Measurements from ENCODE around the gene TRIM17.
A peak's percentile ranks its signal among the peaks of the same experiment; 100 is the strongest.

Gene TRIM17, protein sequence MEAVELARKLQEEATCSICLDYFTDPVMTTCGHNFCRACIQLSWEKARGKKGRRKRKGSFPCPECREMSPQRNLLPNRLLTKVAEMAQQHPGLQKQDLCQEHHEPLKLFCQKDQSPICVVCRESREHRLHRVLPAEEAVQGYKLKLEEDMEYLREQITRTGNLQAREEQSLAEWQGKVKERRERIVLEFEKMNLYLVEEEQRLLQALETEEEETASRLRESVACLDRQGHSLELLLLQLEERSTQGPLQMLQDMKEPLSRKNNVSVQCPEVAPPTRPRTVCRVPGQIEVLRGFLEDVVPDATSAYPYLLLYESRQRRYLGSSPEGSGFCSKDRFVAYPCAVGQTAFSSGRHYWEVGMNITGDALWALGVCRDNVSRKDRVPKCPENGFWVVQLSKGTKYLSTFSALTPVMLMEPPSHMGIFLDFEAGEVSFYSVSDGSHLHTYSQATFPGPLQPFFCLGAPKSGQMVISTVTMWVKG

DNA sequence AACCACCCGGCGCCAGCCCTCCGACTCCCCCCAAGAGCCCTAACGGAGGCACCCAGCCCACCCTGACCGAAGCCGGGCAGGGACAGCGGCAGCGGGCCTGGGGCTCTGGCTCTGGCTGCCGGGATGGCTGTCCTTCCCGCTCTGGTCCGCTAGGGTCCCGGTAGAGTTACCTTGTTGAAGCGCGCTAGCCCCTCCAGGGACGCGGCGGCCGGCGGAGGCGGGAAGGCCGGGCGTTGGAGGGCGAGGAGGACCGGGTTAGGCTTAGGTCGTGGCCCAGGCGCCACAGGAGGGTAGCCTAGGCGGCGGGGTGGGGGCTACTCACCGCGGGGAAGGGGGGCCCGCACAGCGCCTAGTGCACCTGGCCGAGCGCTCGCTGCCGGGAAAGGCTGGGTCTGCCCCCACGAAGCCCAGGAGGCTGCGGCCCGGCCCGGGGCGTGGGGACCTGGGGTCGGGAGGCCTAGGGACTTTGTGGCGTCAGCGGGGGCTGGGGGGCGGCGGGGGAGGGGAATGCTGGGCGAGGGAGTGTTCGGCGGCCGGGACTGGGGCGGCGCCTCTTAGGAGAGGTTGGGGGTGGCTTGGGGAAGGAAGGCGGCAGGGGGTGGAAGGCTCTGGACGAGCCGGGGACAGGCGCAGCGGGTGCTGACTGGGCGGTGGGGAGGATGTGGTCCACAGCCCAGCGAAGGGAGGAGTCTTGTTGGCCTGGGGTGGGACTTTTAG is at the start of gene TRIM17:
TRIM17 (minus strand) TSS at position 645 of the 717 bp plus-strand sequence. CDS start 1,789 bp downstream, outside the sequence.
- DNase-seq (ENCODE audit: low spot score) = no peak

DNA sequence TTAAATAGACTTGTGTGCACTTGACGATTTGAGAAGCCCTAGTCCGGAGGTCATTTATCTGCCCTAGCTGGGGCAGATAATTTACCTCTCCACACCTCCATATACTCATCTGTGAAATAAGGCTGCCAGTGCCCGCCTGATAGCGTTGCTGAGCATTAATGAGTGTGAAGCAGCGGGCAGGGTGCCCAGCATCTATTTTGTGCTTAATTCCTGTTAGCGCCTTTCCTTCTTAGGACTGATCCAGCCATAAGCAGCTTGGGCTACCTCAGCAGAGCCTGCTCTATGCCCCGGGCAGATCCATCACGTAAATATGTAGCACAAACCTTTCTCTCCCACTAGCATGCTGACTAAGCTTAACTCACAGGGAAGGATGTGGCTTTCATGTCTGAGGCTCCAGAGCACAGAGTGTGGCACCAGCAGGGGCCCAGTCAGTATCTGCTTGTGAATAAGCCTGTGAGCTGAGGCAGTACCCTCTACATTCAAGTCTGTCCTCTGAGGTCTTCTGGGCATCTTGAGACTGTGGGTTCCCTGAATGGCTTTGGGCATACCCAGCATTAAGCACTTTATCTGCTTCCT is 49.0 kb upstream of the TRIM17 start:
- DNase-seq (ENCODE audit: low spot score) = no peak

DNA sequence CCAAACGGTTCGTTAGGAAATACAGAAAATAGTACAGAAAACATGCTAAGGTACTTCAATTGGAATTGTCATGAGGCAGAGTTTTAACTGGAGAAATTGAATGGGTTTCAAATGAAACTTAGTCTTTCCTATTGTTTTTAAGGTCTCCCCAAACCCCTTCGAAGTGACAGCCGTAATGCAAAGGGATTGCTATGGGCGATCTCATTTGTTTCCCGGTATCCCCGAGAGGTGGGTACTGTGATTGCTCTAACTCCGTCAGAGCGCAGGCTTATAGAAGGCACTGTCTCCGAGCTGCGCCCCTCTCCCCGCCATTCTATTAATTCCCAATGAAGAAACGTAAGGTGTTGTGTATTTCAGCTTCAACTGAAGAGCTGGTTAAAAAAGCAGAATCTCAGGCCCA is 48.5 kb upstream of the TRIM17 start:
- no peak for DNase-seq (ENCODE audit: low spot score)

GRCh38 chr1:228464487-228464983 is 47.9 kb upstream of the TRIM17 start:
- DNase-seq (ENCODE audit: low spot score) = no peak

GRCh38 chr1:228463559-228464455 is 47.1 kb upstream of the TRIM17 start:
- DNase-seq (ENCODE audit: low spot score) = no peak

GRCh38 chr1:228463009-228463558 is 46.4 kb upstream of the TRIM17 start:
- no peak for DNase-seq (ENCODE audit: low spot score)

DNA sequence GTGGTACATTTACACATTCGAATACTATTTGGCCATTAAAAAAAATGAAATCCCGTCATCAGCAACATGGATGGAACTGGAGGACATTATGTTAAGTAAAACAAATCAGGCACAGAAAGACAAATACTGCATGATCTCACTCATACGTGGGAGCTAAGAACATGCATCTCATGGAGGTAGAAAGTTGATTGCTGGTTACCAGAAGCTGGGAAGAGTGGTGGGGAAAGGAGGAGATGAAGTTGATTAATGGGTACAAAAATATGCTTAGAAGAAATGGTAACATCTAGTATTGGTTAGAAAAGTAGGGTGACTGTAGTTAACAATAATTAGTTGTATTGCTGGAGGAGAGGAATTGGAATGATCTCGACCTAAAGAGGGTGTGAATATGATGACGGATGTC is 45.9 kb upstream of the TRIM17 start:
- no peak for DNase-seq (ENCODE audit: low spot score)

DNA sequence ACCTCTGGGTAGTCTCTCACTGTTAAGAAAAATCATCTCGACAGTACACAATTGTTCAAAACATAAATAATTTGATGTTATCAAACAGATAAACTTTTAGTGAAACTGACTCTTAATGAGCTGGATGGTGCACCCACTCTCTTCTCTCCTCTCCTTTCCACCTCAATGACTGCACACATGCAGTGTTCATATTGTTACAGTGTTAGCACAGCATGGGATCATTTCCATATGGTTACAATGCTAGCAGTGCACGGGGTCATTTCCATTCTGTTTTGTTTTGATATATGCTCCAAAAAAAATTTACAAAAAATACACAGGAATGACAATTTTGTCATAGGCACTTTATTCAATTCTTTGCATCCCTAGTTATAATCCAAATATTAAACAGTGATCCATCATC is 44.2 kb upstream of the TRIM17 start:
- DNase-seq (ENCODE audit: low spot score) = no peak

DNA sequence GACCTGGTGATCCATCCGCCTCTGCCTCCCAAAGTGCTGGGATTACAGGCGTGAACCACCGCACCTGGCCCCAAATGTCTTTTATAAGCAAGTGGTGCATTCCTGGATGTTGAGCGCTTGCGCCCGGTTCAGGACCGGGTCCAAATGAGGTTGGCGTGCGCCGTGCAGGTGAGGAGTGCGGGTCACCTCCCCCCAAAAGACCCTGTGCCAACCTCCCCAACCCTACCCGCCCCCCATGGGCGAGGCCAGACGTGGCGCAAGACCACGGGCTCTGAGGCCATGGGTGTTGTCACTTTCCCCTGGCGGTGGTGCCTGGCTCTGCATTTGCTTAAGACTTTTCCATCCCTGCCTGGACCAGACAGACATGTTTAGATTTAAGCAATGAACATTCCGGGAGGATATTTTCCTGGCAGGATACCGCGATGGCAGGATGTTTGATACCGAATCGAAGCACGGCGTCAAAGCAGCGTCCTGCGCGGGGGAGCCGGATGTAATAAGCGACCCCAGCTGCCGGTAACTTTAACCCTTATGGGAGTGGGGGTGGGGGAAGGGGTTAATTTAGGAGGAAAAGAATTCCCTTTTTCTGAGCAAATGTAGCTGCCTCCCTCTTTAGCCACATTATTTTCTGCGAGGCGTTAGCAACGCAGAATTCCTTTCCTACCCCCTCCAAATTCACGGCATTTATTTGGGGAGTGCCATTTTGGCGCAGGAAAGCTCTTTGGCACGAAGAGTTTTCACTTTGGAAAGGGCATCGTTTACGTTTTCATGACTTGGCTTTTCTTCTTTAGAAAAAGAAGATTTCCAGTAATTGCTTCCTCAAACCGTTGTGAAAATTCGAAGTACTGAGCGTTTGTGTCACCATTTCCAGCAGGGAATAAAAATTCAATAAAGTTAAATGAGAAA is 42.7 kb upstream of the TRIM17 start:
- peak; percentile 79 for DNase-seq (ENCODE audit: low spot score)

DNA sequence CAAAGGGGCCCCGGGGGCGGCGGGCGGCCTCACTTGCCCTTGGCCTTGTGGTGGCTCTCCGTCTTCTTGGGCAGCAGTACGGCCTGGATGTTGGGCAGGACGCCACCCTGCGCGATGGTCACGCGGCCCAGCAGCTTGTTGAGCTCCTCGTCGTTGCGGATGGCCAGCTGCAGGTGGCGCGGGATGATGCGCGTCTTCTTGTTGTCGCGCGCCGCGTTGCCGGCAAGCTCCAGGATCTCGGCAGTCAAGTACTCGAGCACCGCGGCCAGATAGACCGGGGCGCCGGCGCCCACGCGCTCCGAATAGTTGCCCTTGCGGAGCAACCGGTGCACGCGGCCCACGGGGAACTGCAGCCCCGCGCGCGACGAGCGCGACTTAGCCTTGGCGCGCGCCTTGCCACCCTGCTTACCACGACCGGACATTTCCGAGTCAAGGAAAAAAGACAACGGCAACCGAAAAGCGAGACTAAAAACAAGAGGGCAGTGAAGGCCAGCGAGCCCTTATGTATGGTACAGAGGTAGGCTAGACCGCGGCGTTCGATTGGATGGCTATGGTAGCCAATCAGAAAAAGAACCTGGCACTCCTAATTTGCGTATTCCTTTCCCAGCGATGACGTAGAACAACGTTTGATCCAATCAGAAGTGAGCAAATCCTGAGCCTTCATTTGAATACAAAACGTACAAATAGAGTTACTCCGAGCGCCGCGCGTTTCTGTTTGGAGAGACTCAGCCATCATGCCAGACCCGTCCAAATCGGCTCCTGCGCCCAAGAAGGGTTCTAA is 40.9 kb upstream of the TRIM17 start:
- DNase-seq (ENCODE audit: low spot score) = peak; percentile 100

DNA sequence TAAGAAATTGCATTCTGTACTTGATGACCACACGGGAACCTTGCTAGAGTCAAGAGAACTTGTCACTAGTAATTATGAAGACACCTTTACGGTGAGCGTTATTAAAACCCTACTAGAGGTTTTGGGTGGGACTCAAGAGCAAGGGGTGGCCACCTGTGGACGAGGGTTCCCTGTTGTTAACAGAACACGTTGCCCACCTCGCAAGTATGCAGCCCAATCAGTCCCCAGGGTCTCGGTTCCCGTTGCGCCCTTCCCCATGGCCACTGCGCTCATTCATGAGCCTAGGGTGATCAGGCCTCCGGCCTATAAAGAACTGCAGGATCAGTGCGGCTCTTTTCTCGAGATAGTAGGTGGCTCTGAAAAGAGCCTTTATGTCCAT is 40.3 kb upstream of the TRIM17 start:
- no peak for DNase-seq (ENCODE audit: low spot score)

GRCh38 chr1:228456252-228457016 is 39.8 kb upstream of the TRIM17 start:
- DNase-seq (ENCODE audit: low spot score) = no peak

GRCh38 chr1:228455715-228456114 is 39.1 kb upstream of the TRIM17 start:
- DNase-seq (ENCODE audit: low spot score) = no peak

DNA sequence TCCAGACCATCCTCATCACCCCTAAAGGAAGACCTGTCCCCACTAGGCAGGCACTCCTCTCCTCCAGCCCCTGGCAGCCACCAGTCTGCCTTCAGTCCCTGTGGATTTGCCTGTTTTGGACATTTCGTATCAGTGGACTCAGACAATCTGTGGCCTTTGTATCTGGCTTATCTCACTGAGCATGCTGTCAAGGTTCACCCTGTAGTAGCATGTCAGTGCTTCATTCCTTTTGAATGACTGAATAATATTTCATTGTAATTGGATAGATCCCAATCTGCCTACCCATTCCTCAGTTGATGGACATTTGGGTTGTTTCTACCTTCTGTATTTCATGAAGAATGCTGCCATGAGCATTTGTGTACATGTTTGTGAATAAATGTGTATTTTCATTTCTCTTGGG is 37.6 kb upstream of the TRIM17 start:
- DNase-seq (ENCODE audit: low spot score) = no peak

DNA sequence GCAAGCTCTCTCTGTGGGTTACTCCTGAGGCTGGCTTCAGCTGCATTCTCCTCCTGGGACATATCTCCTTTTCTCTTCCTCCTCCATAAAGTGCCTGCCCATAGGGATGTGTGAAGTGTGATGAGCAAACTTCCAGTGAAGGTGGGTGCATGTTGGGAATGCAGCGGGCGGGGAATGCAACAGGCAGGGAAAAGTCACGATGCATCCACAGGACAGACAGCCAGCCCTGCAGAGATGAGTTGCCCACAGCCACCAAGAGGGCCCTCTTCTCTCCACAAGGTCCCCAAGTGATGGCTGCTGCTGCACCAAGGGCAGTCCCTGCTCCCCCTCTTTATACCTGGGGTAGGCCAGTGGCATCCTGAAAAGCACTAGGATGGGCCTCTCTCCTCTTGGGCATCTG is 37.0 kb upstream of the TRIM17 start:
- DNase-seq (ENCODE audit: low spot score) = no peak

DNA sequence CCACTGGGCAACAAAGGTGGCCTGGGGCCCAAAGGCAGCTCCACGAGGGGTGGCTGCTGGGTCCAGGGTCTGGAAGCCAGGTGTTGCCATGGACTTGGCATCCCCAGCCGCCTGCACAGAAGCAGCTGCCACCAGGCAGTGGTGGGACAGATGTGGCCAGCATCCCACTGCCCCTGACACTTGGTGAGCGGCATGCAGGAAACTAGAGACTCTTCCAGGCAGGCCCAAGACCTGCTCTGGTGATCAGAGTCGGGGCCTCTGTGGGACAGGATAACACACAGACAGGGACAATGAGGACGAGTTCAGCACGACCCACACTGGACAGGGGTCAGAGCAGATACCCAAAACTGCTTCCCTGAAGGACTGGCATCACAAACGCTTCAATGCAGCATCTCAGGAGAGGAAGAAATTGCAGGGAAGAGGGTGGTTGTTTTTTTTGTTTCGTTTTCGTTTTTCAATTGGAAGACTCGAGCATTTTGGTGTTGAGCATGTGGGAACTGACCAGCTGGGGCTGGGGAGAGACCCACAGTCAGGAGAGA is 36.4 kb upstream of the TRIM17 start:
- DNase-seq (ENCODE audit: low spot score) = no peak

DNA sequence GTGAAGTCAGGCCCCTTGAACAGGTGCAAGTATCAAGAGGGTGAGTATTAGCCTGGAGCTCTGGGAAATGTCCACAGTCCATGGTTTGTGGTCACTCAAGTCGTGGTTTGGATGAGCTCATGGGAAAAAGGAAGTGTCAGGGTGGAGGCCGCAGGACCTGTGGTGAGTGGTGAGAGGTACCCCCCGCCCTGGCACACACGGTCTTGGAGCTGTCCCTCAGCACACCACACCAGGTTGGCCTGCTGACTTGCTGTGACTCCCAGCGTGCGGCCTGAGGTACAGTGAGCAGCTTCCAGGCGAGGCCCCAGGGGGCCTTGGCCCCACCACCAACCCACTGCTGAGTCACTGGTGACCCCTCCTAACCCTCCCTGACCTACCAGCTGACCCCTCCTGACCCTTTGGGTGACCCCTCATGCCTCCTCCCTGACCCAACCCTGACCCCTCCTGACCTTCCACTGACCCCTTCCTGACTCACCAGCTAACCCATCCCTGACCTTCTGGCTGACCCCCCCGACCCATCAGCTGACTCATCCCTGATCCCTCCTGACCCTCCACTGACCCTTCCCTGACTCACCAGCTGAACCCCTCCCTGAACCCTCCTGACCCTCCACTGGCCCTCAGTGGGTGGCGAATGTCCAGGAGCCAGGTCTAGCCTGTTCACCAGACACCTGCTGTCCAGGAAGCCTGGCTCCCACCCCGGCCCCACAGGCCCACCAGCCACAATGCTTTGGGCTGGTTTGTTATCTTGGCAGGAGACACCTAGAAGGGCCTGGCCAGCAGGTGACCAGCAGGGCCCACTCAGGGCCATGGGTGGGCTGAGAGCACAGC is 35.7 kb upstream of the TRIM17 start:
- DNase-seq (ENCODE audit: low spot score) = peak; percentile 35

- no peak for DNase-seq (ENCODE audit: low spot score)
These were observed 33.5 kb upstream of the TRIM17 start for GRCh38 chr1:228450200-228450599.

Measured in SW480 (cell line).